ENCODE results near the gene SPEG. TPM values are rescaled to one million over a fixed set of nuclear protein-coding genes. Genes with fewer than 3 reads are reported as not detected.

Gene SPEG
- total RNA-seq, 4 donors from 2014 or later, result 6.7 to 10.2 (median 8.1) TPM

GRCh38 chr2:219512524-219513216 is 78.0 kb downstream of the SPEG start:
- Histone ChIP-seq H3K27me3 (peaks cover 0 to 82% of the 10 kb centered on the region in 2 donors), H3K4me1 (peaks cover 0 to 64% (median 12%) of the 10 kb centered on the region in 4 donors), H3K9me3 (no peaks in the 10 kb centered on the region), H3K27ac (no peak overlapping the region), H3K4me3 (no peak overlapping the region), H3K36me3 (peaks cover 0 to 2% (median 0%) of the 10 kb centered on the region in 3 donors)
- TF ChIP-seq POLR2A (IDR thresholded peaks at IDR 0.05) (no peak), EP300 (IDR thresholded peaks at IDR 0.05) (no peak), CTCF (IDR thresholded peaks at IDR 0.05) (no peak)
- no peak for DNase-seq (ENCODE audit: low spot score in 2 of 2)
- WGBS, 2 donors, result 26 to 28% methylated on average over 15 to 16 of the region's 16 CpGs

GRCh38 chr2:219513787-219514186 is 79.1 kb downstream of the SPEG start:
- Histone ChIP-seq H3K9me3 (no peaks in the 10 kb centered on the region), H3K27ac (no peak overlapping the region), H3K27me3 (peaks cover 0 to 75% of the 10 kb centered on the region in 2 donors), H3K36me3 (no peaks in the 10 kb centered on the region), H3K4me3 (no peak overlapping the region), H3K4me1 (peaks cover 0 to 63% (median 12%) of the 10 kb centered on the region in 4 donors)
- TF ChIP-seq EP300 (IDR thresholded peaks at IDR 0.05) (no peak), POLR2A (IDR thresholded peaks at IDR 0.05) (no peak), CTCF (IDR thresholded peaks at IDR 0.05) (no peak)
- 11 to 21% methylated on average over 4 of the region's 4 CpGs for WGBS, 2 donors
- DNase-seq (ENCODE audit: low spot score in 2 of 2), result no peak

- Histone ChIP-seq H3K27me3 (peaks cover 0 to 71% of the 10 kb centered on the region in 2 donors), H3K9me3 (no peaks in the 10 kb centered on the region), H3K4me1 (peaks cover 0 to 58% (median 9%) of the 10 kb centered on the region in 4 donors), H3K27ac (no peak within 1 kb of the TSS), H3K4me3 (no peak within 1 kb of the TSS), H3K36me3 (no peaks in the 10 kb centered on the region)
- no peak for DNase-seq (ENCODE audit: low spot score in 2 of 2)
- WGBS, 2 donors, result 7 to 16% methylated on average over 23 to 28 of the region's 31 CpGs
- TF ChIP-seq CTCF (IDR thresholded peaks at IDR 0.05) (no peak), POLR2A (IDR thresholded peaks at IDR 0.05) (no peak), EP300 (IDR thresholded peaks at IDR 0.05) (no peak)
Measured at GRCh38 chr2:219514196-219514761, 79.6 kb downstream of the SPEG start, which contains the start of gene ASIC4. Gene ASIC4 (plus strand): TSS chr2:219514482. CDS start chr2:219514725, 243 bp downstream.

- Histone ChIP-seq H3K27ac (no peak overlapping the region), H3K27me3 (peaks cover 0 to 73% of the 10 kb centered on the region in 2 donors), H3K4me1 (peaks cover 0 to 53% (median 4%) of the 10 kb centered on the region in 4 donors), H3K4me3 (no peak overlapping the region), H3K36me3 (no peaks in the 10 kb centered on the region), H3K9me3 (no peaks in the 10 kb centered on the region)
- TF ChIP-seq CTCF (IDR thresholded peaks at IDR 0.05), result no peak
- TF ChIP-seq EP300 (IDR thresholded peaks at IDR 0.05), result no peak
- no peak for TF ChIP-seq POLR2A (IDR thresholded peaks at IDR 0.05)
- WGBS, 2 donors, result 96% methylated on average over 5 to 20 of the region's 21 CpGs
- DNase-seq (ENCODE audit: low spot score in 2 of 2), result no peak
Measured at GRCh38 chr2:219514836-219515235, 80.2 kb downstream of the SPEG start.

Data from tibial nerve (tissue), 4 donors.